Spinal cord (tissue), 10 donors: ENCODE data around the gene HPSE2. TPM values are rescaled to one million over a fixed set of nuclear protein-coding genes. Genes with fewer than 3 reads are reported as not detected.
"Not testable (repeated sequence)": the region's sequence is repeated elsewhere in the genome, so short reads cannot be mapped to it uniquely, and the experiment has no call there.

Source experiments
- DNase-seq, 6 donors: peaks; one replicate each; pipeline versions ENCODE4 v3.0.0 to v3.0.0-alpha.2; 2013 to 2015; ENCODE audit warnings: low spot score in 6 of 6, low read depth in 4 of 6
- H3K27ac ChIP-seq: one replicate; pipeline ENCODE4 v1.5.1; 2013; ENCODE audit warnings: low read depth, low read length, control low read depth
- H3K27me3 ChIP-seq: one replicate; pipeline ENCODE4 v1.6.1; 2013; ENCODE audit warnings: low read length; ENCODE audit not compliant: control insufficient read depth, insufficient read depth
- H3K36me3 ChIP-seq: one replicate; pipeline ENCODE4 v1.6.1; 2013; ENCODE audit warnings: low read length; ENCODE audit not compliant: control insufficient read depth, insufficient read depth
- H3K4me1 ChIP-seq: one replicate; pipeline ENCODE4 v1.6.1; 2013; ENCODE audit warnings: low read length; ENCODE audit not compliant: control insufficient read depth, insufficient read depth
- H3K4me3 ChIP-seq: one replicate; pipeline ENCODE4 v1.5.1; 2013; ENCODE audit warnings: low read depth, low read length, control low read depth
- H3K9me3 ChIP-seq: one replicate; pipeline ENCODE4 v1.6.1; 2013; ENCODE audit warnings: low read length; ENCODE audit not compliant: control insufficient read depth, insufficient read depth
- WGBS: methylation state at CpG from one replicate; pipeline ENCODE4 v1.1.5; 2013; ENCODE audit warnings: missing lambda C conversion rate; ENCODE audit not compliant: insufficient coverage; 5-methylcytosine and 5-hydroxymethylcytosine counted together
- polyA plus RNA-seq, 2 donors: library from polyadenylated mRNA; unstranded; fragments of 120-200 nt; gene quantifications; one replicate each; pipeline ENCODE4 v1.2.1, GENCODE V29; 2013; ENCODE audit not compliant: insufficient read length in 2 of 2
- total RNA-seq, 2 donors: library from RNA; depleted of rRNA in 1 of 2; stranded (reverse); fragments of 120-200 nt in 1 of 2; fragments of >200 nt in 1 of 2; gene quantifications; one replicate each; pipeline versions ENCODE4 v1.2.3 to v1.2.4, GENCODE V29; 2013 to 2014
- donor health status: healthy.

The HPSE2 gene
- total and polyA plus RNA-seq, 4 donors, result 0.28 to 1.1 (median 0.93) TPM

- Histone ChIP-seq H3K36me3 (no peaks in the 10 kb centered on the region), H3K27ac (no peak overlapping the region), H3K4me3 (no peak overlapping the region), H3K4me1 (no peaks in the 10 kb centered on the region), H3K9me3 (no peaks in the 10 kb centered on the region), H3K27me3 (no peaks in the 10 kb centered on the region)
- 43% methylated on average over 3 of the region's 4 CpGs for WGBS
- peak in 1 of 6 donors; percentile 9 for DNase-seq
These were observed 668.1 kb downstream of the HPSE2 start for GRCh38 chr10:98567391-98568133.

GRCh38 chr10:98563811-98564210 lies 671.8 kb downstream of the HPSE2 start:
- Histone ChIP-seq H3K27me3 (no peaks in the 10 kb centered on the region), H3K4me3 (no peak overlapping the region), H3K27ac (no peak overlapping the region), H3K4me1 (no peaks in the 10 kb centered on the region), H3K36me3 (no peaks in the 10 kb centered on the region), H3K9me3 (no peaks in the 10 kb centered on the region)
- no peak for DNase-seq
- 67% methylated on average over 1 of the region's 2 CpGs for WGBS

- 83% methylated on average over 1 of the region's 2 CpGs for WGBS
- Histone ChIP-seq H3K27me3 (no peaks in the 10 kb centered on the region), H3K4me1 (no peaks in the 10 kb centered on the region), H3K27ac (no peak overlapping the region), H3K36me3 (no peaks in the 10 kb centered on the region), H3K9me3 (no peaks in the 10 kb centered on the region), H3K4me3 (no peak overlapping the region)
- no peak for DNase-seq
These were observed 675.1 kb downstream of the HPSE2 start for GRCh38 chr10:98560565-98560964.

- H3K27ac ChIP-seq, result no peak overlapping the region
- H3K36me3 ChIP-seq, result no peaks in the 10 kb centered on the region
- 100% methylated on average over 1 of the region's 3 CpGs for WGBS
- no peak for DNase-seq
- H3K4me1 ChIP-seq, result no peaks in the 10 kb centered on the region
- H3K9me3 ChIP-seq, result no peaks in the 10 kb centered on the region
- H3K4me3 ChIP-seq, result no peak overlapping the region
- H3K27me3 ChIP-seq, result no peaks in the 10 kb centered on the region
These were observed 679.6 kb downstream of the HPSE2 start for GRCh38 chr10:98556061-98556460.

GRCh38 chr10:98555021-98555619 lies 680.5 kb downstream of the HPSE2 start:
- 26% methylated on average over 6 of the region's 7 CpGs for WGBS
- DNase-seq, result peak; percentile 12 to 92 (median 22)
- Histone ChIP-seq H3K4me3 (no peak overlapping the region), H3K9me3 (no peaks in the 10 kb centered on the region), H3K36me3 (no peaks in the 10 kb centered on the region), H3K27me3 (no peaks in the 10 kb centered on the region), H3K27ac (no peak overlapping the region), H3K4me1 (no peaks in the 10 kb centered on the region)

- not testable (repeated sequence) for H3K9me3 ChIP-seq, DNase-seq, H3K36me3 ChIP-seq, H3K4me3 ChIP-seq, H3K27me3 ChIP-seq, H3K4me1 ChIP-seq, H3K27ac ChIP-seq
- 64% methylated on average over 5 of the region's 7 CpGs for WGBS
These were observed 694.1 kb downstream of the HPSE2 start for GRCh38 chr10:98541561-98541960.

- no CpG with 5 or more reads among the region's 1 CpG for WGBS
- Histone ChIP-seq H3K27ac (no peak overlapping the region), H3K27me3 (no peaks in the 10 kb centered on the region), H3K4me3 (no peak overlapping the region), H3K4me1 (no peaks in the 10 kb centered on the region), H3K36me3 (no peaks in the 10 kb centered on the region), H3K9me3 (no peaks in the 10 kb centered on the region)
- DNase-seq, result no peak
These were observed 696.1 kb downstream of the HPSE2 start for GRCh38 chr10:98539578-98539977.

- Histone ChIP-seq H3K9me3 (no peaks in the 10 kb centered on the region), H3K4me3 (no peak overlapping the region), H3K27me3 (no peaks in the 10 kb centered on the region), H3K36me3 (no peaks in the 10 kb centered on the region), H3K4me1 (no peaks in the 10 kb centered on the region), H3K27ac (no peak overlapping the region)
- DNase-seq, result peak in 1 of 6 donors; percentile 51
These were observed 697.2 kb downstream of the HPSE2 start for GRCh38 chr10:98538472-98538871.

- Histone ChIP-seq H3K36me3 (no peaks in the 10 kb centered on the region), H3K4me1 (no peaks in the 10 kb centered on the region), H3K4me3 (no peak overlapping the region), H3K9me3 (no peaks in the 10 kb centered on the region), H3K27ac (no peak overlapping the region), H3K27me3 (no peaks in the 10 kb centered on the region)
- WGBS, result 91% methylated on average over 3 of the region's 3 CpGs
- DNase-seq, result no peak
These were observed 699.1 kb downstream of the HPSE2 start for GRCh38 chr10:98536551-98536950.
